GM18511 (cell line): ENCODE measurements around the gene STRADB.
"Not testable (repeated sequence)": the region's sequence is repeated elsewhere in the genome, so short reads cannot be mapped to it uniquely, and the experiment has no call there.

Experiments
- ATAC-seq: cut with Tn5 transposase; IDR thresholded peaks from one replicate; pipeline ENCODE4 v1.9.1; 2021; ENCODE audit warnings: mild to moderate bottlenecking, moderate library complexity; ENCODE audit not compliant: unreplicated experiment

The STRADB gene

DNA sequence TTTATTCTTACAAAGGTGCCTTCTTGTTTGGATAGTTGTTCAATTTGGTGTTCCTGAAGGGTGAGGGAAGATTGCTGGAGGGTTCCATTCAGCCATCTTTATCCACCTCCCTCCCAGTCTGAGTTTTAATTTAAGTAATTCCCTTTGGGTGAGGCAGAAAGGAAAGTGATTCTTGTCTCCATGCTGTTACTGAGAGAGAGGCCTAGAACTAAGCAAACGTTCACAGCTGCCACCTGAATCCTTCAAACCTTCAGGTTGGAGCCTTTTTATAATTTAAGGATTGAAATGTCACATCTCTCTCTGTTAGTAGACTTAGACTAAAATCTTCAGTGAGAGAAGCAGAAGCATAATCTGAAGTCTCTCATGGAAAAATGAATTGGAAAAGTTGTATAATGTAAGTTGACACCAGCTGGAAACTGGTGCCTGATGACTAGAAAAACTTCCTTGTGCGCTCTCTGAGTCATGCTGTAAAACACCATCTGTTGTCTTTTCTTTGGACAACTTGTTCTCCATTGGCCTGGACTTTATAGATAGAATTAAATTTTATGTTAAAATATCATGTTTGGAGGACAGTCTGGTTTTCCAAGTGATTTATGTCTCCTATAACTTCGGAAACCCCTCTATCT is 14.6 kb downstream of the STRADB start:
- ATAC-seq = no peak

DNA sequence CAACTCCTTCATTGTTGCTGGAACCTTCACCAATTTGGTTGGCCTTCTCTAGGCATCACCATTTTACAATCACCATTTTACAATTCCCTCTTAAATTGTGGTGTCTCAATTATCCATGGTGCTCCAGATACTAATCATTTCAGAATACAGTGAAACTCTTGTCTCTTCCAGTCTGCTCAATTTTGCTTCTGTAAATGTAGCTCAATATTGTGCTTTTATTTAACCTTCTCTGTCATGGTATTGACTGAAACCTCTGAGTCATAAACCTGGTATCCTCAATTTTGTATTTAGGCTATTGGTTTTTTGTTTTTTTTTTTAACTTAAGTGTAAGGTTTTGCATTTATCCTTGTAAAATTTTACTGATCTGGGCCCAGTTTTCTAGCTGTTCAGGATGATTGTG is 16.1 kb downstream of the STRADB start:
- ATAC-seq = no peak

DNA sequence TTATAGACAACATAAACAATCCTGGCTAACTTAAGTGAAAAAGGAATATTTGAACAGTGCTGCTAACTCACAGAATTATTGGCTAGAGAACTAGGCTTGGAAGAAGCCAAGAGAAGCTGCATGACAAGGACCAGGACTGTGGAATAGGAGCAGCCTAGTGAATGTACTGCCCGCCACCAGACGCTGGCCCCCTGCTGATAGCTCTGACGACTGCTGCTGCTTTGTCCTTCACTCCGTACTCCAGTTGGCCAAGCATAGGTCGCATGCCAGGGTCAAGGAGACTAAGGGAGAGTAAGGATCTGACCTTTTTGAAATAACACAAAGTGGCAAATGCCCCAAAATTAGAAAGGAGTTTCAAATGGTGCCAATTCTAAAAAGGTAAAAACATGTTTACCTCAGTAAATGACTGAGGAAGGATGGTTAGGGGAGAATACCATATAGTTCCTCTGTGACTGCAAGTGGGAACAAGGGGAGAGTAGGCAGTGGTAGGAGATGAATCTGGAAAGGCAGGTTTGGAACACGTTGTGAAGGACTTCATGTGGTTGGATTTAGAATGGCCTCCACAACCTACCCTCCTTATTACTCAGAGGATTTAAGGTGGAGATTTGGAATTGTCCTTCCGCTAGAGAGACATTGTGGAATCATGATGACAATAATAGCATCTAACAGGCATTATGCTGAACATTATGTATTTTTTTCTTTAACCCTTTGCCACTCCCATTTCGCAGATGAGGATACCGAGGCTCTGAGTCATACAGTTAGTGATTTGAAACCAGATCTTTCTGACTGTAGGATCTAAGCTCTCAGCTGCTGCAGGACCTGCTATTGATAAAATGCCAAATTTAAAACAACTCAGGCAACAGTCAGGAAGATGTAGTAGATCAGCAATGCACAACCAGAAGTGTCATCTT is 19.5 kb downstream of the STRADB start:
- no peak for ATAC-seq

DNA sequence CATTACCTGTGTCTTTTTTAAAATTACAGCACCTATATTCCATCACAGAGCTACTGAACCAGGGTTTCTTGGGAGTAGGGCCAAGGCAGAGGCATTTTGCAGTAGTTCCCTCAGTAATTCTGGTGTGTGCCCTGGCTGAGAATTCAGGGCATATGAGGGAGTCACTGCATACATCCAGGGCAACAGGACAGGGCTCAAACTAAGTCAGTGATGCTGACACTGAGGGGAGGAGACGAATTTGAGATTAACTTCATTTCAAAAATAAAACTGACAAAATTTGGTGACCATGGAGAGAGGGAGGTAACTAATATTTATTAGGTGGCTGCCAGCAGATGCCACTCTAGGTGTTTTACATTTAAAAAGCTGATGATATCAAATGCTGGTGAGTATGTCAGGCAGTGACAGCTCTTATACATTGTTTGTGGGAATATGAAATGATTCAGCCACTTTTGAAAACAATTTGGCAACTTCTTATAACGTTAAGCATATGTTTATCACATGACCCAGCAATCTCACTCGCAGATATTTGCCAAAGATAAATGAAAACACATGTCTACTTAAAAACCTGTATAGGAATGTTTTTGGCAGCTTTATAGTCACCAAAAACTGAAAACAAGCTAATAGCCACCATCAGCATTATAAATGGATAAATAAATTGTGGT is 20.3 kb downstream of the STRADB start:
- no peak for ATAC-seq

DNA sequence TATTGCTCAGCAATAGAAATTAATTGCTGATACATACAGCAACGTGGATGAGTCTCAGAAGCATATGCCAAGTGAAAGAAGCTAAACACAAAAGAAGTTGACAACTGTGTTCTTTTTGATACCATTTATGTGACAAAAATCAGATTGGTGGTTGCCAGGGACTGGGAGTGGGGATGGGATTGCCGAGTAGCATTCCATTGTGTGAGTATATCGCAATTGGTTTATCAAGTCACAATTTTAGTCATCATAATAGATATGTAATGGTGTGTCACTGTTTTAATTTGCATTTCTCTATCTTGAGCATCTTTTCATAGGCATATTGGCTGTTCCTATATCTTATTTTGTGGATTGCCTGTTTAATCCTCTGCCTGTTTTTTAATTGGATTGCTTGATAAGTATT is 20.9 kb downstream of the STRADB start:
- ATAC-seq = no peak

DNA sequence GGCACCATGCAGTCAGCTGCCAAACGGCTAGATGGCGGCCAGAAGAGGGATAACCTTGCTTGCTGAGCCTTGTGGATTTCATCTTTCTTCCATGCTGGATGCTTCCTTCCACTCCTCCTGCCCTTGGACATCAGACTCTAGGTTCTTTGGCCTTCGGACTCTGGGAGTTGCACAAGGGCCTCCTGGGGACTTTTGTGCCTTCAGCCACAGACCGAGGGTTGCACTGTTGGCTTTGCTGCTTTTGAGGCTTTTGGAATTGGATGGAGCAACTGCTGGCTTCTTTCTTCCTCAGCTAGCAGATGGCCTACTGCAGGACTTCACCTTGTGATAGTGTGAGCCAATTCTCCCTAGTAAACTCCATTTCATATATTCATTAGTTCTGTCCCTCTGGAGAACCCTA is 31.0 kb downstream of the STRADB start:
- no peak for ATAC-seq

DNA sequence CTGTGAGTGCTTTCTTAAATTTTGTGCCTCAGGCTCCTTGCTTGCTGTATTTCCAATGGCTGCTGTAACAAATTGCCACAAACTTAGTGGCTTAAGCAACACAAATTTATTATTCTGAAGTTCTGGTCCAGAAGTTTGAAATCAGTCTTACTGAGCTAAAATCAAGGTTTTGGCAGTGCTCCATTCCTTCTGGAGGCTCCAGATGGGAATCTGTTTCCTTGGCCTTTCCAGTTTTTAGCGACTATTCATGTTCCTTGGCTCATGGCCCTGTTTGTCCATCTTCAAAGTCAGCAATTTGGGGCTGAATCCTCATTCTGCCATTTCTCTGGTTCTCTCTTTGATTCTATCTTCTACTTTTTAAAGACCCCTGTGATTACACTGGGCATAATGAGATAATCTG is 31.8 kb downstream of the STRADB start:
- no peak for ATAC-seq

DNA sequence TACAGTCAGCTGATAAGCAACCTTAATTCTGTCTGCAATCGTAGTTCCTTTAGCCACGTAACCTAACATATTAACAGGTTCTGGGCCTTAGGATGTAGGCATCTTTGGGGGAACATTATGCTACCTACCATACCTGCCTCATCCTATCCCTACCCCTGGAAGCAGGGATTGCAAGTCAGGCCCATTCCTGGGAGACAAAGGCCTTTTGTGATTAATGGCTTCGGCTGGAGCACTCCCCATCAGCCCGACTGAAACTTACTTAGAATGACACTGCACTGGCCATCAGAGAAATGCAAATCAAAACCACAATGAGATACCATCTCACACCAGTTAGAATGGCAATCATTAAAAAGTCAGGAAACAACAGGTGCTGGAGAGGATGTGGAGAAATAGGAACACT is 32.2 kb downstream of the STRADB start:
- ATAC-seq = not testable (repeated sequence)

DNA sequence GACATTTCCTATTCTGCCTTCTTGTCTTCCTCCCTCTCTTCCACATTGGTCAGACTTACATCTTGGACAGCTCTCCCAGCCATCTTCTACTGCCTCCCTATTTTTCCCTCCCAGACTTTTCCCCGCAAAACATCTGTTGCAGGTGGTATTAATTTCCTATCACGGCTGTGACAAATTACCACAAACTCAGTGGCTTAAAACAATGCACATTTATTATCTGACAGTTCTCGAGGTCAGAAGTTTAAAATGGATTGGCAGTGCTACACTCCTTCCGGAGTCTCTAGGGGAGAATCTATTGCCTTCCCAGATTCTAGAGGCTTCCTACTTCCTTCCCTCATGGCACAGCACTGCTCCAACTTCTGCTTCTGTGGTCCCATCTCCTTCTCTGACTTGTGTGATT is 33.3 kb downstream of the STRADB start:
- no peak for ATAC-seq

DNA sequence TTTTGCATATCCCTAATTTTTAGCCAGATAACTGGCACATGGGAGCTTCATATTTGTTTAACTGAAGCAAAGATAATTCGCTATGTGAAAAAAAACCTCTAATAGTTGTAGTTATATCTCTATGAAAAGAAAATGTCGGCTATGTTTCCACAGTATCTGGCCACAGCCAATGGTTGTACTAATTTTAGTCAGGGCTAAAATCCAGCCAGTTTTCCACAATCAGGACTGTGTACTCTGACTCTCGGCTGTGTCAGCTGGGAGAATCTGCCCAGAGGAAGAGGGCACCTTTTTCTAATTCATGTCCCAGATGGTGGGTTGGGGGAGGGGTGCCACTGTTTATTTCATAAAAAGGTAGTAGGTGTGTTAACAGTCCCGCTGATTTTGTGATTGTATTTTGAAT is 38.8 kb downstream of the STRADB start:
- ATAC-seq = no peak

DNA sequence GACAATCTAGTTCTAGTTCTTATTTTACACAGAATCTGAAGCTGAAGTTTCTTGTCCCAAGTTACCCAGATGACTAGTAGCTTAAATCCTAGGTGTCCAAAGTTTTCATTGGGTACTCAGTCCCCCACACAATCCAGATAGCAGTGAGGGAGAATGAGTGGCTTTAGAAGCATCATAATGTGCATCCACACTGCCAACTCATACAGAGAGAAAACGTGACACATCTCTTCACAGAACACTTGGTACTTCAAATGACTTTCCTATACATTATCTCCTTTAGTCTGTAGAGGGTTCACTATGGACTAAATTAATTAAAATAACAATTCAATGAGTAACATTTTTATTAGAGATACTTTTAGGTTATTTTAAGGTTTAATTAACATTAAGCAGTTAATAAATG is 45.2 kb downstream of the STRADB start:
- ATAC-seq = no peak

DNA sequence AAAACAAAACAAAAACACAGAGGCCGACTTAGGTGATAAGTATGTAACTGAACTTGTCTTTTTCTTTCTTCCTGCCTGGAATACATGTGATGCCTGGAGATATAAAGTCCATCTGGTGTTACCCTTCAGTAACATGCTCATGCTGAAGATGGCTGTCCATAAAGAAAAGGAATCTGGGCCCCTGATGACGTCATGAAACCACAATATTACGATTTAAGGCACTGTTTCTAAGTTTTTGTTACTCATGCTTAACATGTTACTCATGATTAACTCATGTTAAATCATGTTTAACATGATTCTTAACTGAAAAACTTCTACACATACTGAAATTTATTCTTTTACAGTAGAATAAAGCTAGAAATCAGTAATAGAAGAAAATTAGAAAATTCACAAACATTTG is 49.0 kb downstream of the STRADB start:
- no peak for ATAC-seq

DNA sequence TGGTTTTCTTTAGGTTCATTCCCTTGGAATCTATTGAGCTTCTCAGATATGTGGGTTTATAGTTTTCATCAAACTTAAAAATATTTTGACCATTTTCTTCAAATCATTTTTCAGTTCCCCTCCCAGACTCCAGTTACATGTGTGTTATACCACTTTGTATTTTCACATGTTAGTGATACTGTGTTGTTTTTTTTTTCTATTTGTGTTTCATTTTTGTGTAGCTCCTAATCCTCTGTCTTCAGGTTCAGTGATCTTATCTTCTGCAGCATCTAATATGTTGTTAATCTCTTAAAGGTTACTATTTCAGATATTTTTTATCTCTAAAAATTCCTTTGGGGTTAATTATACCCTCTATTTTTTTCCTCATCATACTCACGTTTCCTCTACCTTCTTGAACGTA is 51.2 kb downstream of the STRADB start:
- no peak for ATAC-seq

DNA sequence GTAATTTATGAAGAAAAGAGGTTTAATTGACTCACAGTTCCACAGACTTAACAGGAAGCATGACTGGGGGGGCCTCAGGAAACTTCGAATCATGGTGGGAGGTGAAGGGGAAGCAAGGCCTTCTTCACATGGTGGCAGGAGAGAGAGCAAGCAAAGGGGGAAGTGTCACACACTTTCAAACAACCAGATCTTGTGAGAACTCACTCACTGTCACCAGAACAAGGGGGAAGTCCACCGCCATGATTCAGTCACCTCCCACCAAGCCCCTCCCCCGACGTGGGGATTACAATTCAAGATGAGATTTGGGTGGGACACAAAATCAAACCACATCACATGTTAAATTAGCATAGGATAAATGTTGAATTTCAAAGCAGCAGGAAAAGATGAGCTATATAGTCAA is 56.2 kb downstream of the STRADB start:
- ATAC-seq = no peak

DNA sequence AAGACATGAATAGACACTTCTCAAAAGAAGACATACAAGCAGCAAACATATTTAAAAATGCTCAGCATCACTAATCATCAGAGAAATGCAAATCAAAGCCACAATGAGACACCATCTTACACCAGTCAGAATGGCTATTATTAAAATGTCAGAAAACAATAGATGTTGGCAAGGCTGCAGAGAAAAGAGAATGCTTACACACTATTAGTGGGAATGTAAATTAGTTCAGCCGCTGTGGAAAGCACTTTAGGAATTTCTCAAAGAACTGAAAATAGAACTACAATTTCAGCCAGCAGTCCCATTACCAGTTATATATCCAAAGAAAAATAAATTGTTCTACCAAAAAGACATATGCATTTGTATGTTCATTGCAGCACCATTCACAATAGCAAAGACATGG is 61.7 kb downstream of the STRADB start:
- no peak for ATAC-seq

DNA sequence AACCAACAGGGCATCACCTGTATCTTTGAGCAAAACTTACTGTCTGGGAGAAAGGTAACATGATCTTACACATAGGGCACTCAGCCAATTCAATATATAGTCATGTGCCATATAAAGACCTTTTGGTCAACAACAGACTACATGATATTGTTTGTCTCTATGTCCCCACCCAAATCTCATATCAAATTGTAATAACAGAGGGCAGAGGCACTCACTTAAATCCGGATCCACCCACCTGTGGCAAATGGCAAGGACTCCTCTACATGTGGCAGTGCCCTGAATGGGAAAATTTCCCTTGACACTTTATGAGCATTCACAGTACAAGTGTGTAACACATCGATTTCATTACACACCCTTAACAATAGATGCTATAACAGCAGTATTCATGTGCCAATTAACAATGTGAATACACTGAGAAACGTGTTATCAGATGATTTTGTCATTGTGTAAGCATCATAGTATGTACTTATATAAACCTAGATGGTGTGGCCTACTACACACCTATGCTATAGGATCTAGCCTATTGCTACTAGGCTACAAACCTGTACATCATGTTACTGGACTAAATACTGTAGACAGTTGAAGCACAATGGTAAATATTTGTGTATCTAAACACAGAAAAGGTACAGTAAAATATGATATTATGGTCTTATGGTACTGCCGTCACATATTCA is 64.2 kb downstream of the STRADB start:
- ATAC-seq = no peak

DNA sequence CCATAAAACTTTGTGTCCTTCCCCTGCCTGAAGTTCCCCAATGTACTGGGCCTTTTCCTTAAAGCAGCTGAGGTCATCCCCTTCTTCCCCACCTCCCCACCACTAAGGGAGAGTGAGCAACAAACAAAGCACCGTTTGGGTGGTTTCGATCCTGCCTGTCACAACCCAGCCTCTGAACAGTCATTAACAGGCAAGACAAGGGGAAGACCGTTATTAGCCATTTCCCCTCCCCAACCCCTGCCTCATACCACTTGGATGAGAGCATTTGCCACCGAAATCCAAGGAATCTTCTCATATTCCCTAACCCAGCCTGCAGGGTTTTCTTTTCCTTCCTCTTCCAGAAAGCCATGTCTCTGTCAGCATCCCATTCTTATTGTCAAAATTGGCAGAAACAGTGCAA is 65.6 kb downstream of the STRADB start:
- ATAC-seq = no peak

DNA sequence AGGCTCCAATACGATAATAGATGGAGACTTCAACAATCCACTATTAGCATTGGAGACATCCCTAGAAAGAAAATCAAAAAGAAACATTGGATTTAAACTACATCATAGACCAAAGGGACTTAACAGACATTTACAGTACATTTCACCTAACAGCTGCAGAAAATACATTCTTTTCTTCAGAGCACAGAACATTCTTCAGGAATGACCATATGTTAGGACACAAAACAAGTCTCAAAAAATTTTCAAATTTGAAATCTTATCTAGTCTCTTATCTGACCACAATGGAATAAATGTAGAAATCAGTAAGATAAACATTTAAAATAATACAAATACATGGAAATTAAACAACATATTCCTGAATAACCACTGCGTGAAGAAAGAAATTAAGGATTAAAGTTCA is 68.7 kb downstream of the STRADB start:
- no peak for ATAC-seq

DNA sequence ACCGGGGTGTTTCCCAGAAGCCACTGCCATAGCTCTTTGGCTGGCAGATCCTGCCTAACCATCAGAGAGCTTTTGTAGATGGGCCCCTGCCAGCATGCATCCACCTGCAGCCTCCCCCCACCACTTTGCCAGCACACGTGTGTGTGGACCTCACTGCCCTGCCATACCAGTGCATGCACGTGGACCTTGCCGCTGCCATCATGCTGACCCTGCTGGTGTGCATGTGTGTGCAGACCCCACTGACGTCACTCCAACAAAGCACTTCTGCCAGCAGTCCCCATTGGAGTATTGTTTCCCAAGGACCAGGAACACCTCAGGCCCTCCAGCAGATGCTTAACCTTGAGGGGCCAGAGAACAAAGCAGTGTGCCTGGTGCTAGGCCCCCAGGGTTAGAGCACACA is 71.4 kb downstream of the STRADB start:
- ATAC-seq = no peak

DNA sequence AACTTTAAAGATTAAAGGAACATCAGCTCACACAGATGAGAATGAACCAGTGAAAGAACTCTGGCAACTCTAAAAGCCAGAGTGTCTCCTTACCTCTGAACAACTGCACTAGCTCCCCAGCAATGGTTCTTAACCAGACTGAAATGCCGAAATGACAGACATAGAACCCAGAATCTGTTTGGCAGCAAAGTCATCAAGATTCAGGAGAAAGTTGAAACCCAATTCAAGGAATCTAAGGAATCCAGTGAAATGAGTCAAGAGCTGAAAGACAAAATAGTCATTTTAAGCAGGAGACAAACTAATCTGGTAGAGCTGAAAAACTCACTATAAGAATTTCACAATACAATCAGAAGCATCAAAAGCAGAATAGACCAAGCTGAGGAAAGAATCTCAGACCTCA is 72.0 kb downstream of the STRADB start:
- ATAC-seq = no peak
